CD4-positive, CD25-positive, alpha-beta regulatory T cell (primary cell): ENCODE measurements around the gene SUMO4. TPM values are rescaled to one million over a fixed set of nuclear protein-coding genes. Genes with fewer than 3 reads are reported as not detected.

Experiments
- ATAC-seq, 2 donors: fragments of 150-1000 bp; cut with Tn5 transposase; one replicate each; pipeline ENCODE4 v1.10.0; 2021; ENCODE audit warnings: low read depth in 2 of 2, moderate number of reproducible peaks in 2 of 2, moderate library complexity in 1 of 2
- DNase-seq, 3 donors: peaks; one replicate each; pipeline versions ENCODE4 v3.0.0 to v3.0.0-alpha.2; 2012 to 2022; ENCODE audit warnings: mixed read lengths in 1 of 3
- H3K27ac ChIP-seq: one replicate; pipeline ENCODE4 v1.7.0; 2013; ENCODE audit warnings: mild to moderate bottlenecking, low read length; ENCODE audit not compliant: insufficient read depth, poor library complexity, severe bottlenecking
- H3K27me3 ChIP-seq: one replicate; pipeline ENCODE4 v1.7.0; 2013; ENCODE audit warnings: low read length; ENCODE audit not compliant: control insufficient read depth, insufficient read depth
- H3K36me3 ChIP-seq: one replicate; pipeline ENCODE4 v1.7.0; 2013; ENCODE audit warnings: mild to moderate bottlenecking, low read length, moderate library complexity; ENCODE audit not compliant: control insufficient read depth, insufficient read depth
- H3K4me1 ChIP-seq: 2 replicates; pipeline ENCODE4 v1.7.0; 2013; ENCODE audit warnings: mild to moderate bottlenecking, low read length; ENCODE audit not compliant: insufficient read depth, control insufficient read depth, poor library complexity, severe bottlenecking
- H3K4me3 ChIP-seq: one replicate; pipeline ENCODE4 v1.7.0; 2013; ENCODE audit warnings: low read depth, mild to moderate bottlenecking, low read length, moderate library complexity
- H3K9me3 ChIP-seq, 2 experiments: 1 replicate in 1 of 2; 2 replicates in 1 of 2; pipeline ENCODE4 v1.7.0; 2013; ENCODE audit warnings: low read length in 2 of 2, mild to moderate bottlenecking in 1 of 2, moderate library complexity in 1 of 2; ENCODE audit not compliant: control insufficient read depth in 2 of 2
- H3K27ac Mint-ChIP-seq, 3 donors: one replicate each; pipeline ENCODE4 v1.8.0; 2020 to 2022; ENCODE audit warnings: mild to moderate bottlenecking in 3 of 3, mixed read lengths in 3 of 3, moderate library complexity in 2 of 3
- H3K27me3 Mint-ChIP-seq: one replicate; pipeline ENCODE4 v1.8.0; 2022; ENCODE audit warnings: mild to moderate bottlenecking, mixed read lengths
- H3K36me3 Mint-ChIP-seq: one replicate; pipeline ENCODE4 v1.8.0; 2020; ENCODE audit warnings: mixed read lengths
- H3K4me1 Mint-ChIP-seq, 4 donors: one replicate each; pipeline ENCODE4 v1.8.0; 2020 to 2022; ENCODE audit warnings: mixed read lengths in 4 of 4, mild to moderate bottlenecking in 1 of 4
- H3K4me3 Mint-ChIP-seq, 4 donors: one replicate each; pipeline ENCODE4 v1.8.0; 2020 to 2022; ENCODE audit warnings: mild to moderate bottlenecking in 4 of 4, mixed read lengths in 4 of 4, moderate library complexity in 3 of 4
- H3K9me3 Mint-ChIP-seq, 7 donors: one replicate each; pipeline ENCODE4 v1.8.0; 2020 to 2022; ENCODE audit warnings: mixed read lengths in 7 of 7, mild to moderate bottlenecking in 3 of 7, moderate library complexity in 2 of 7
- polyA plus RNA-seq, 4 donors: library from polyadenylated mRNA; unstranded; fragments of 300-500 nt; fragmentation: Illumina TruSeq; gene quantifications; one replicate each; pipeline ENCODE4 v1.2.3, GENCODE V29; 2021
- total RNA-seq: library from RNA; stranded (reverse); gene quantifications from one replicate; pipeline ENCODE4 v1.2.3, GENCODE V29; 2022

SUMO4 gene
- total and polyA plus RNA-seq, 5 donors from 2014 or later: 0.38 to 9.0 (median 1.2) TPM

DNA sequence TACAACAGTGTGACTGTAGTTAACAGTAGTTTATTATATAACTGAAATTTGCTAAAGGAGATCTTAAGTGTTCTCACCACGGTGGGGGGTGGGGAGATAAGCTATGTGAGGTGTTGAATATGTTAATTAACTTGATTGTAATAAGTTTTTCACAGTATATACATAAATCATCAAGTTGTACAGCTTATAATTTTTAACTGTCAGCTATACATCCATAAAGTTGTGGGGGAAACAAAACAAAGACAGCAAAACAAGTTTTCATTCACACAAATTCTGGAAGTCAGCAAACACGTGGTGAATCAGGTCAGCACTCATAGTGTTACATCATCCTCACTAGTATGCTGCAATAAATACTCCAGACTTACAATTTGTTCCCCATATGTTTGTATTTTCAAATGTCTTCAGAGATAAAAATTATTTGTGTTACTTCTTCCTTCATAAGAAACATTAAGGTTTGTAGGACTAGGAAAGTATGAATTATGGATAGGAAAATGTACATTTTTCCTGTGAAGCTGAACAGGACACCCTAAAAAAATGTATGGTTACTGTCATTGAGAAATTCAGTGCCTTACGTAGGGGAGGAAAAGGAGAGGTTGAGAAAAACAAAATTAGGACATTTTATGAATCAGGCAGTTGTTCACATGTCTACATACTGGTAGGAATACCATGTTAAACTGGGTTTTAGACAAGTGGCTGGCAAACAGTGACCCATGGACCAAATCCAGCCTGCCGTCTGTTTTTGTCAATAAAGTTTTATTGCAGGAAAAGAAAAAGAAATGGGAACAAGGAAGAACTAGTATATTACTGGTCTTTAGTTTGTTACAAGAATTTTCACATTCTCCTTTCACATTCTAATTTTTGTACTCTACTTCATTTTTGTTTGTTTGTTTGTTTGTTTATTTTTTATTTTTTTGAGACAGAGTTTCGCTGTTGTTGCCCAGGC, 6.0 kb downstream of the SUMO4 start:
- no peaks in the 10 kb centered on the region for H3K9me3 ChIP-seq
- Mint-ChIP-seq H3K4me3 (no peak overlapping the region), H3K9me3 (no peaks in the 10 kb centered on the region), H3K4me1 (peaks cover 9 to 39% (median 22%) of the 10 kb centered on the region in 4 donors), H3K27me3 (no peaks in the 10 kb centered on the region), H3K36me3 (peaks cover 58% of the 10 kb centered on the region), H3K27ac (peak overlapping the region in 2 of 3 donors; percentile 43 to 55)
- H3K27ac ChIP-seq: no peak overlapping the region
- no peak for DNase-seq
- no peaks in the 10 kb centered on the region for H3K4me1 ChIP-seq
- no peak for ATAC-seq
- peaks cover 66% of the 10 kb centered on the region for H3K36me3 ChIP-seq
- no peaks in the 10 kb centered on the region for H3K27me3 ChIP-seq
- H3K4me3 ChIP-seq: no peak overlapping the region

DNA sequence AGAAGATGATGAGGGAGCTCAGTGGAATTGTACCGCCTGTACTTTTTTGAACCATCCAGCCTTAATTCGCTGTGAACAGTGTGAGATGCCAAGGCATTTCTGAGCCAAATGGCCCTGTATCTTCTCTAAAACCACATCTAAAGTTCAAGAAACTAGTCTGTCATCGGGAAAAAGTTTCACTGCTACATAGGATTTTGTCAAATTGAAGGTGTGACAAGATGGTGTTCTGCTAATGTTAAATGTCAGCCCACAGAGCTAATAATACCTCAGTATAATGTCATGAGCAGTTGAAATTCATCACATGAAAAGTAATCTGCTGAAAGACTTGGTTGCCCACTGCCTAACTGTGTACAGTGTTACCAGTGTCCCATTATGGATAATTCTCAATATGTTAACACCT, 9.6 kb downstream of the SUMO4 start:
- Histone ChIP-seq H3K9me3 (no peaks in the 10 kb centered on the region), H3K4me3 (no peak overlapping the region), H3K27me3 (no peaks in the 10 kb centered on the region), H3K36me3 (peaks cover 51% of the 10 kb centered on the region), H3K4me1 (no peaks in the 10 kb centered on the region), H3K27ac (no peak overlapping the region)
- DNase-seq (no peak), ATAC-seq (no peak)
- H3K4me1 Mint-ChIP-seq: peaks cover 3 to 33% (median 24%) of the 10 kb centered on the region in 4 donors
- H3K27ac Mint-ChIP-seq: peak overlapping the region in 1 of 3 donors; percentile 32
- peaks cover 36% of the 10 kb centered on the region for H3K36me3 Mint-ChIP-seq
- peaks cover 0 to 2% (median 0%) of the 10 kb centered on the region in 7 donors for H3K9me3 Mint-ChIP-seq
- no peaks in the 10 kb centered on the region for H3K27me3 Mint-ChIP-seq
- no peak overlapping the region for H3K4me3 Mint-ChIP-seq

- Mint-ChIP-seq H3K27ac (peak overlapping the region; percentile 12 to 61 (median 38)), H3K9me3 (peaks cover 0 to 7% (median 0%) of the 10 kb centered on the region in 7 donors), H3K36me3 (peaks cover 31% of the 10 kb centered on the region), H3K4me1 (peaks cover 3 to 28% (median 22%) of the 10 kb centered on the region in 4 donors), H3K4me3 (no peak overlapping the region), H3K27me3 (no peaks in the 10 kb centered on the region)
- no peak overlapping the region for H3K4me3 ChIP-seq
- no peak overlapping the region for H3K27ac ChIP-seq
- DNase-seq (no peak), ATAC-seq (no peak)
- no peaks in the 10 kb centered on the region for H3K4me1 ChIP-seq
- H3K36me3 ChIP-seq: peaks cover 47% of the 10 kb centered on the region
- H3K9me3 ChIP-seq: no peaks in the 10 kb centered on the region
- H3K27me3 ChIP-seq: no peaks in the 10 kb centered on the region
These were observed 10.5 kb downstream of the SUMO4 start for GRCh38 chr6:149410557-149410956.

DNA sequence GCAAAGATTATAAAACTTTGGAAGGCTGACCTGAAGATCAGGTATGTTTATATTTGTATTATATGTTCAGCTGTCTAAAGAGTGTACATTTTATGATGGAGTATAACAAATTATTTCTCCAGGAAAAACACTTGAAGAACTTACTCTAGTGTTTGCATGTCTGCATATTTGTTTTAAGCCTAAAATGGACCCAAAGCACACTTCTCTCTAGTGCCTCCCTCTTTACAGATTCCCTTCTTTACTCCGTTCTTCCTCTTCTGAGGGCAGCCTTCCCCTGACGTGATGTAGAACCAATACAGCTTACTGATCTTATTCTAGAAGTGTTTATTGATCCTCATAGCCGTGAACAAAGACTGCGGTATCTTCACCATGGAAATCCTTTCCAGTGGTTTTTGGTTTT, 13.9 kb downstream of the SUMO4 start:
- H3K27ac Mint-ChIP-seq: peak overlapping the region in 2 of 3 donors; percentile 4 to 26

GRCh38 chr6:149414821-149415220, 14.8 kb downstream of the SUMO4 start:
- ATAC-seq (no peak), DNase-seq (no peak)
- Mint-ChIP-seq H3K4me1 (peaks cover 4 to 34% (median 26%) of the 10 kb centered on the region in 4 donors), H3K9me3 (peaks cover 0 to 12% (median 0%) of the 10 kb centered on the region in 7 donors), H3K27ac (peak overlapping the region in 1 of 3 donors; percentile 86), H3K36me3 (peaks cover 21% of the 10 kb centered on the region), H3K4me3 (no peak overlapping the region), H3K27me3 (no peaks in the 10 kb centered on the region)
- Histone ChIP-seq H3K27ac (no peak overlapping the region), H3K27me3 (no peaks in the 10 kb centered on the region), H3K9me3 (no peaks in the 10 kb centered on the region), H3K4me1 (no peaks in the 10 kb centered on the region), H3K36me3 (peaks cover 17% of the 10 kb centered on the region), H3K4me3 (no peak overlapping the region)

More for the DNA sequence above, 13.9 kb downstream of the SUMO4 start:
- Histone ChIP-seq H3K9me3 (no peaks in the 10 kb centered on the region), H3K4me1 (no peaks in the 10 kb centered on the region), H3K36me3 (peaks cover 25% of the 10 kb centered on the region), H3K27ac (no peak overlapping the region), H3K4me3 (no peak overlapping the region), H3K27me3 (no peaks in the 10 kb centered on the region)
- no peak for ATAC-seq
- Mint-ChIP-seq H3K4me3 (no peak overlapping the region), H3K9me3 (peaks cover 0 to 12% (median 0%) of the 10 kb centered on the region in 7 donors), H3K36me3 (peaks cover 24% of the 10 kb centered on the region), H3K27me3 (no peaks in the 10 kb centered on the region), H3K4me1 (peaks cover 2 to 34% (median 25%) of the 10 kb centered on the region in 4 donors)
- no peak for DNase-seq

DNA sequence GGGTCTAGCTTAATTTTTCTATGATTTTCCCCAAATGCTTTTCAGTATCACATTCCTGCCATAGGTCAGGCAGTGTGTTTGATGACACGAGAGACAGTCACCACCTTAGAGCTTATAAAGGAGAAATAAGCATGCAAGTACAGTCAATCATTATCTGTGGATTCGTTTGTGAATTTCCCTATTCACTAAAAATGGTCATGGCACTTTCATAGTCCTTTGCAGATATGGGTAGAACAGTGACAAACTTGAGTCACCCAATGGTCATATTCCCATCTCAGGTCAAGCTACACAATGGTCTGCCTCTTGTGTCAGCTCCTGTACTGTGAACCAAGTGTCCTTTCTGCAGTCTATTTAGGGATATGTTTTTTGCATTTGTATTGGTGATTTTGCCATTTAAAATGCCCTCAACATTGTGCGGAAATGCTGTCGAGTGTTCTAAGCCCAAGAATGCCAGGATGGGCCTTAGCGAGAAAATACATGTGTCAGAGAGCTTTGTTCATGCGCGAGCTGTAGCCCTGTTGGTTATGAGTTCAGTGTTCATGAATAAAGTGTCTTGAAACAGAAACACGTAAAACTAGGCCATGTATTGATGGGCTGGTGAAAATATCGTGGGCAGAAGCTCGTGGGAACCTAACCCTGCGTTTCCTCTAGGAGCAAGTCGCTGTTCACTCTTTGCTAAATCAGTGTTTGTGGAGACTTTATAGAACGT, 19.8 kb downstream of the SUMO4 start:
- Histone ChIP-seq H3K27me3 (no peaks in the 10 kb centered on the region), H3K4me3 (no peak overlapping the region), H3K9me3 (no peaks in the 10 kb centered on the region), H3K27ac (no peak overlapping the region), H3K36me3 (no peaks in the 10 kb centered on the region), H3K4me1 (no peaks in the 10 kb centered on the region)
- Mint-ChIP-seq H3K36me3 (peaks cover 5% of the 10 kb centered on the region), H3K27ac (peak overlapping the region in 1 of 3 donors; percentile 24), H3K9me3 (peaks cover 0 to 8% (median 0%) of the 10 kb centered on the region in 7 donors), H3K4me3 (no peak overlapping the region), H3K27me3 (no peaks in the 10 kb centered on the region), H3K4me1 (peaks cover 8 to 34% (median 14%) of the 10 kb centered on the region in 4 donors)
- ATAC-seq (no peak), DNase-seq (no peak)

DNA sequence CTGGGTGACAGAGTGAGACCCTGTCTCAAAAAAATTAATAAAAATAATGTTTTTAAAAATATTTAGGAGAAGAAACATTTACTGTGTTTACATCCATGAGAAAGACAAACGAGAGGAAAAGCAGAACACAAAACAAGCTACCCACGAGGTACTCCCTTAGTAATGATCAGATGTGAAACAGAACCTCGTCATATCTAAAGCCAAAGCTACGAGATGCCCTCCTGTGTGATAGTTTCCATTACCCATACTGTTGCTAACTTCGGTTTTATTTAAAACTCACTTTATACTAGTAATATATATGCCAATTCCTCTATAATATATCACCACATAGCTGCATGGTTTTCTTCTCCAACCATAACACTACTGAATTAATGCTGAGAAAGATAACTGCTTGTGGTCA, 21.1 kb downstream of the SUMO4 start:
- H3K4me1 Mint-ChIP-seq: peaks cover 8 to 30% (median 12%) of the 10 kb centered on the region in 4 donors
- Histone ChIP-seq H3K4me1 (no peaks in the 10 kb centered on the region), H3K9me3 (no peaks in the 10 kb centered on the region), H3K27me3 (no peaks in the 10 kb centered on the region), H3K27ac (no peak overlapping the region), H3K4me3 (no peak overlapping the region), H3K36me3 (no peaks in the 10 kb centered on the region)
- DNase-seq (no peak), ATAC-seq (no peak)
- H3K27ac Mint-ChIP-seq: peak overlapping the region in 1 of 3 donors; percentile 65
- H3K9me3 Mint-ChIP-seq: peaks cover 0 to 4% (median 0%) of the 10 kb centered on the region in 7 donors
- H3K27me3 Mint-ChIP-seq: no peaks in the 10 kb centered on the region
- H3K4me3 Mint-ChIP-seq: no peak overlapping the region
- no peaks in the 10 kb centered on the region for H3K36me3 Mint-ChIP-seq
